8988T (cell line): ENCODE results near the gene MPHOSPH9.

Source experiments
- DNase-seq: peaks from one replicate; pipeline ENCODE4 v3.0.0; 2011

Gene MPHOSPH9

DNA sequence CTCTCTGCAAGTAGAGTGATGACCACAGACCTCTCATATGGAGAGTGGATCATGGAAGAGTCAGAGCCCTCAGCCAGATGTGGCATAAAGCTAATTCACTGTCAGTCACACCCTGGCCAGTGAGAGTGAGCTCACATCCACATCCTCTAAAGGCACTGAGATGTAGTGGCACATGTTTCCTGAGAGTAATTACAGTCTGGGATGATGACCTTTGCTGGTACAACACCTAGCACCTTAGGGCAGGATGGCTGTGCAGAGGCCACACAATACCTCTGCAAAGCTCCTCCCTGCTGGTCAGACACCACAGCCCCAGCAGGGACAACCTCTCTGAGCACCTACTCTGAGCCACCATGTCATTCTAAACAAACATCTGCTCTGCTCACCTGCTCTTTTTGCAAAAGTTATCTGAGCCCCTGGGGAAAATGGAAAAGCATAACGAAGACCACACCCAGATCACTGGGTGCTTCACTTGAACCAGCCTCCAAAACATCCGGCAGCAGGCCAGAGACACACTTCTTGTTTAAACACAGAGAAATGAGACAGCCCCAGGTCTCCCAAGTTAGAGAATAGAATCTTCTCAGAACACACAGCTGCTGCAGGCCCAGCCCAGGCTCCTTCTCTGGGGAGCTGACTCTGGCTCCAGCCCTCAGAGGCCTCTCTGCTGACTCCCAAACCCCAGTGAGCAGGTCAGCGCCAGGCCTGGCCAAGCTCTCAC lies 112.3 kb downstream of the MPHOSPH9 start:
- DNase-seq = no peak

DNA sequence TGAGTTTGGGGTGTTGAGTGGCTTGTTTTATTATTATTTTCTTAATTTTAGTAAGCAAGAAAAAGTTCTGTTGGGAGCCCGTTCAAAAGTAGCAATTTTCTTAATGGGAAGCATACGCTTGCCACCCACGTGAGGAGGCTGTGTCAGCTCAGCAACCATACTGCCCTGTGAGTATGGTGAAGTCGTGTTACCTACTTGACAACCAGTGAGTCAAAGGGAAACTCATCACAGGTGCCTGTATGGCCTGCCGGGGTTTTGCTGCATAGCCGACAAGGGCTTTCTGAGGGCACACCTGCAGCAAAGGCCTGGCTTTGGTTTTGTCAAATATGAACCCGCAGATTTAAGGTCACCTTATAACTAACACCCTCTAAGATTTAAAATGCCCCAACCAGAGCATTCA lies 113.1 kb downstream of the MPHOSPH9 start:
- DNase-seq = no peak

DNA sequence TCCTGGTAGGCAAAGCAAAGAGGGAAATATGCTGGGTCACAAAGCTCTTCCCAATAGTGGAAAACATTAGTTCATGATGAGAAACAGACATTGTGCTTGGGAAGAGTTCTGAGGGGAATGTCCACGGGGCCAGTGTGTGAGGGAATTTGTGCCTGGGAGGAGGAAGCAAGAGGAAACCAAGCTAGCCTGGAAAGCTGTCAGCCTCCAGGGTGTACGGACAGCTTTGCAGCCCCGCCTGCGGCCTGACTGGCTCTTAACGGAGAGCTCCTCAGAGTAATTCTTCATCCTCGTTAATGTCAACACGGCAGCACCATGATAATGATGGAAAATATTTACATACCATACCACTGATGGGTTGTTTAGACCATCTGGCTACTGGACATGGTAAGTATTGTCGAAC lies 114.4 kb downstream of the MPHOSPH9 start:
- no peak for DNase-seq

- DNase-seq = no peak
These were observed 117.4 kb downstream of the MPHOSPH9 start for GRCh38 chr12:123115409-123116121.

GRCh38 chr12:123114304-123115083 lies 118.4 kb downstream of the MPHOSPH9 start:
- no peak for DNase-seq

- DNase-seq = no peak
These were observed 119.9 kb downstream of the MPHOSPH9 start for GRCh38 chr12:123113026-123113425.

DNA sequence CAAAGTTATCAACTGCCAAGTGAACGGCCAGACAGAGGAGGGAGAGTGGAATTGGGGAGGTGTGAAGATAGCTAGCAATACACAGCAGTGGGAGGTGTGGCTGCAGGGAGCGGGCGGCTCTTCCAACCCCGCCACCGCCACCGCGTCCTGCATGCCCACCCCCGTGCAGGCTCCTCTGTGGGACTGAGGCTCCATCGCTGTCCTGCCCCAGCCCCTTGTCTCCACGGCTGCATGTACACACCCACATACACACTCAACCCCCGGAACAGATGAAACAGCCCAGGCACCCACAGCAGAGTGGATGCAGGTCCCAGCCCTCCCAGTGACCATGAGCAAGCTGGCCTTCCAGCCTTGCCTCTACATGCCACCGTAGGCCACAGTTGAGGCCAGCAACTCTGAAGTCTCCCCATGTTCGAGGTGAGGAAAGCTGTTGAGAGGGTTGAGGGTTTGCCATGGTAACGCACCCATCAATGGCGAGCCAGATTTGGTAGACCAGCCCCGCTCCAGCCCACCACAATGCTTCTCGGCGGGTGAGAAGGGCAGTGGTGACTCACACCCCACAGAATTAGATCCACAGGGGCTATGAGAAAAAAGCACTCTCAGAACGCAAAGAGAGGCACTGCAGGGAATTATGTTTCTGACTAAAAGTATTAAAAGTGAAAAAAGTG lies 121.3 kb downstream of the MPHOSPH9 start:
- DNase-seq = no peak

DNA sequence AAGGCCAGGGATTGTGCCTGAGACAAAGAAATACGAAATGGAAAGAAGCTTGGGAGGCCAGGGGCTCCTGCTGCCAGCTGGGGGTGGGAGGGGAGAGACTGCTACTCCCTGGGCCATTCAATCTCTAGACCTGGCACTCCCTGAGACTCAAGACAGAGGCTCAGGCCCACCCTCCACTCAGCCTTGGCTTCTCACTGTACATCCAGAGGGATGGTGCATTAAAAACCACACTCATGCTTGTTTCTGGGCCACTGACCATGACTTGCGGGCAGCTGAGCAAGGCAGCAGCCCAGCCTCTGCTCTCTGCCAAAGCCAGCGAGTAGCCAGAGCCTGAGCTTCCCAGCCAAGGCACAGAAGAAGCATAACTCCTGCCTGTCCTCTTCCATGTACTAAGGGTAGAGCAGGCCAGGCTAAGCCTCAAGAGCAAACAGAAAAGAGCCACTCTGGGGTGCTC lies 123.6 kb downstream of the MPHOSPH9 start:
- DNase-seq = no peak

- DNase-seq = no peak
These were observed 124.3 kb downstream of the MPHOSPH9 start for GRCh38 chr12:123108682-123109066.

GRCh38 chr12:123107926-123108681 lies 124.8 kb downstream of the MPHOSPH9 start:
- DNase-seq = no peak

DNA sequence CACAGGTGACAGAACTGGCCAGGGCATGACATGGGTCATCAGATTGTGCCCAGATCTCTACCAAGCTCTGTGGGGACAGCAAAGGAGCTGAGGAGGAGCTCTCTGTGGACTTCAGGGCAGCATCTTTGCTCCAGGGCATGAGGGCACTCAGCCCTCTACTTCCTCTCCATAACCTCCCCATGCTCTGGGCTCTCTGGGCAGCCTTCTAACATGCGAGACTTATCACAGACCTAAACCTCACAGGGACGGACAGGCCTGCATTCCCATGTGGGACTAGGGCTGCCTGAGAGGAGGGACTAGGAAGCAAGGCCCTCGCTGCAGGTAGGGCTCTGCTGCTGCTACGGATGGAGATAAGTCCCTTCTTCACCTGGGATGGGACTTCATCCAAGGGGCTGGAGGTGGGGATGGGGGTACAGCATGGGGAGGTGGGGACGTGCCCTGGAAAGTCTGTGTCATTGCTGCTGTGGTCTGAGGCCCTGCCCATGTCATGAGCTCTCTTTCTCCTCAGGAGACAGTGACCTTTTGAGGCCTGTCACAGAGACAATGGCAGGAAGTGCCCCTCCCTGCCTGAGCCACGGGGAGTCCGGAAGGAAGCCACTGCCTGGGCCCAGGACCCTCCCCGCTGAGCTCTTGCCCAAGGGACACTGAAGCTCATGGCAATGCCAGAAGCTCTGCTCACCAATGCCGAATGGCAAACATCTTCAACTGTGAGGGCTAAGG lies 126.1 kb downstream of the MPHOSPH9 start:
- DNase-seq = no peak

GRCh38 chr12:123105211-123105826 lies 127.6 kb downstream of the MPHOSPH9 start:
- no peak for DNase-seq

DNA sequence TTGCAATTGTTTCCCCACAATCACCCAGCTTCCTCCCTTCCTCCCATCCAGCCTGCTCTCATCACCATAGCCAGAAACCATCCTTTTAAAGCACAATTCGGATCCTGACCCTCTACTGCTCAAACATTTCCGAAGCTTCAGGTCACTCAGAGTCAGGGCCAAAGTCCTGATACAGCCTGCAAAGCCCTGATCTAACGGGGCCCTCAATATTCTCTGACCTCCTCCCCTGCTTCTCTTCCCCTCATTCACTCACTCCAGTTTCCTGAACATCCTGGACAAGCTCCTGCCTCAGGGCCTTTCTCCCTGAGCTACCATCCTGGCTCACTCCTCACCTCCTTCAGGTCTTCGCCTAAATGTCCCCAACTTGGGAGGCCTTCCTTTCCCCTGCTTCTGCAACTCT lies 128.1 kb downstream of the MPHOSPH9 start:
- no peak for DNase-seq
